GM19438 (cell line): ENCODE results near the gene CIAO2B.

Experiments used
- ATAC-seq: cut with Tn5 transposase; IDR thresholded peaks from one replicate; pipeline ENCODE4 v1.9.1; 2021; ENCODE audit warnings: low read depth; ENCODE audit not compliant: unreplicated experiment

CIAO2B gene

GRCh38 chr16:66891360-66891759, 42.8 kb downstream of the CIAO2B start:
- no peak for ATAC-seq

- no peak for ATAC-seq
These were observed 43.4 kb downstream of the CIAO2B start for GRCh38 chr16:66890799-66891198.

- ATAC-seq = no peak
These were observed 44.6 kb downstream of the CIAO2B start for GRCh38 chr16:66889622-66890021.

- no peak for ATAC-seq
These were observed 45.3 kb downstream of the CIAO2B start for GRCh38 chr16:66888647-66889615.

GRCh38 chr16:66886914-66887313, 47.3 kb downstream of the CIAO2B start:
- ATAC-seq = no peak

GRCh38 chr16:66886321-66886720, 47.9 kb downstream of the CIAO2B start:
- no peak for ATAC-seq

- no peak for ATAC-seq
These were observed 48.7 kb downstream of the CIAO2B start for GRCh38 chr16:66885491-66885890.

- no peak for ATAC-seq
These were observed 51.5 kb downstream of the CIAO2B start for GRCh38 chr16:66882702-66883101.
